HG03108 (cell line): Measurements from ENCODE around the gene ERH.

ENCODE experiments used
- ATAC-seq: cut with Tn5 transposase; IDR thresholded peaks from one replicate; pipeline ENCODE4 v1.9.1; 2021; ENCODE audit warnings: moderate library complexity; ENCODE audit not compliant: unreplicated experiment

ERH gene

DNA sequence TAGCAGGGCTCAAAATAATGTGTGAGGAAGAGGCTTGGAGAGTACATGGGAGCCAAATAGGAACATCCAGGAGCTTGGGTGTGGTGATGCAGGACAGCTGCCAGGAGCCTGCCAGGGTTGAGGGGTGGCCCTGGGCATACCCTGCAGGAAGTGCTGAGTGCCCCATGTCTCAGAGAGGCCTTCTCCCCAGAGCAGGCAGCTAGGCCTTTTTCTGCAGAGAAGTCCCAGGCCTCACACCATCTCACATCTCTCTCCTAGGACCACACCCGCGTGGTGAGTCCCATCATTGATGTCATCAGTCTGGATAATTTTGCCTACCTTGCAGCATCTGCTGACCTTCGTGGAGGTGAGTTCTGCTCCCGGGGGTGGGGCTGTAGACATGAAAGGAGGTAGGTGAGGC is 66.9 kb downstream of the ERH start:
- ATAC-seq, result no peak
